ENCODE measurements around the gene TPM2. TPM values are rescaled to one million over a fixed set of nuclear protein-coding genes. Genes with fewer than 3 reads are reported as not detected.
"Not testable (repeated sequence)": the region's sequence is repeated elsewhere in the genome, so short reads cannot be mapped to it uniquely, and the experiment has no call there.

Gene TPM2
- total and polyA plus RNA-seq, 2 experiments from 2014 or later, result 645 to 1,591 TPM

DNA sequence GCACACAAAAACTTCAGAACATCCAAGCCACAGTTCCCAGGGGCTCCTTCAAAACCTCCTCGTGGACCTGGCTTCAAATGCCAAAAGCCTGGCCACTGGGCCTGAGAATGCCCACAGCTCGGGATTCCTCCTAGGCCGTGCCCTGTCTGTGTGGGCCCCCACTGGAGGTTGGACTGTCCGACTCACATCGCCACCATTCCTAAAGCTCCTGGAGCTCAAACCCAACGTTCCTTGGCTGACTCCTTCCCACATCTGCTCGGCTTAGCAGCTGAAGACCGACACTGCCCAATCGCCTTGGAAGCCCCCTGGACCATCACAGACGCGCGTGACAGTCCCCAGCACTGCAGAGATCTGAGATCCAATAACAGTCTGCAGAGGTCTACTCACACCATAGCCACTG, 46.7 kb downstream of the TPM2 start:
- H3K4me3 ChIP-seq, result no peak overlapping the region
- TF ChIP-seq, protein P1, sequence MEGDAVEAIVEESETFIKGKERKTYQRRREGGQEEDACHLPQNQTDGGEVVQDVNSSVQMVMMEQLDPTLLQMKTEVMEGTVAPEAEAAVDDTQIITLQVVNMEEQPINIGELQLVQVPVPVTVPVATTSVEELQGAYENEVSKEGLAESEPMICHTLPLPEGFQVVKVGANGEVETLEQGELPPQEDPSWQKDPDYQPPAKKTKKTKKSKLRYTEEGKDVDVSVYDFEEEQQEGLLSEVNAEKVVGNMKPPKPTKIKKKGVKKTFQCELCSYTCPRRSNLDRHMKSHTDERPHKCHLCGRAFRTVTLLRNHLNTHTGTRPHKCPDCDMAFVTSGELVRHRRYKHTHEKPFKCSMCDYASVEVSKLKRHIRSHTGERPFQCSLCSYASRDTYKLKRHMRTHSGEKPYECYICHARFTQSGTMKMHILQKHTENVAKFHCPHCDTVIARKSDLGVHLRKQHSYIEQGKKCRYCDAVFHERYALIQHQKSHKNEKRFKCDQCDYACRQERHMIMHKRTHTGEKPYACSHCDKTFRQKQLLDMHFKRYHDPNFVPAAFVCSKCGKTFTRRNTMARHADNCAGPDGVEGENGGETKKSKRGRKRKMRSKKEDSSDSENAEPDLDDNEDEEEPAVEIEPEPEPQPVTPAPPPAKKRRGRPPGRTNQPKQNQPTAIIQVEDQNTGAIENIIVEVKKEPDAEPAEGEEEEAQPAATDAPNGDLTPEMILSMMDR (IDR thresholded peaks at IDR 0.05; ENCODE audit: low read depth, low read length), result no peak
- no peaks in the 10 kb centered on the region for H3K9me3 ChIP-seq (ENCODE audit: low read depth)
- no peaks in the 10 kb centered on the region for H3K27me3 ChIP-seq
- H3K36me3 ChIP-seq, result no peaks in the 10 kb centered on the region
- no peak for DNase-seq (ENCODE audit: low read depth in 1 of 2, low spot score in 1 of 2)
- peaks cover 9% of the 10 kb centered on the region for H3K4me1 ChIP-seq (ENCODE audit: low read depth)
- H3K27ac ChIP-seq, result no peak overlapping the region

DNA sequence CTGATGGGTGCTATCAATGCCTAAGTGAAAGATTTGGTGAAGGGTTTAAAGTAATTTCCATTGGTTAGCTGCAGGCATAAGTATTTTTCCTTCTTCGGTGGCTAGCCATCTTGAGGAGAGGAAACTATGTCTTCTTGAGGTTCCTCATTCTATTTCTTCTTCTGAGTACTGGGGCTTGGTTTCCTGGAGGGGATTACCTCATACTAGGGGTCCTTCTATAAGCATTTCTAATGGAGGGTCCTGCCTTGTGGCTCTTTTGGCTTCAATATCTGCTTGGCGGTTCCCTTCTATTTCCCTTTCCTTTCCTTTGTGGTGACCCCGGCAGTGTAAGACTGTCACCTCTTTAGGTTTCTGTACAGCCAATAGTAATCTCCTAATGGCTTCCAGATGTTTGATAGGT, 48.2 kb downstream of the TPM2 start:
- not testable (repeated sequence) for H3K4me1 ChIP-seq (ENCODE audit: low read depth); DNase-seq (ENCODE audit: low read depth in 1 of 2, low spot score in 1 of 2); H3K27me3 ChIP-seq; H3K9me3 ChIP-seq (ENCODE audit: low read depth); H3K36me3 ChIP-seq; H3K27ac ChIP-seq; H3K4me3 ChIP-seq

DNA sequence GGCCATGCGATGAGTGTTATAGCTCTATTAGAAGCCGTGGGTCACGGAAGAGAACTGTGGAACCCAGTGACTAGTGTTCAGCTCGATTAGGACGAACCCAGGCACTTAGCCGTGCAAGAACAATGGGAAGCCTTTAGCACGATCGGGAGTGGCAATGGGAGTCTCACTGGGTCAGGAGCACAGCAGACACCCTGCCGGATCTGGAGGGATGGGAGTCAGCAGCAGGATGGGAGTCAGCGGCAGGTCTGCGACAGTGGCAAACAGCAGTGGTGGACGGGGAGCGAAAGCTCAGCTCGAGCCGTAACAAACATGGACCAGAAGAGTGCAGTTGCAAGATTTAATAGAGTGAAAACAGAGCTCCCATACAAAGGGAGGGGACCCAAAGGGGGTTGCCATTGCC, 49.3 kb downstream of the TPM2 start:
- H3K9me3 ChIP-seq (ENCODE audit: low read depth); H3K4me3 ChIP-seq; H3K27ac ChIP-seq; DNase-seq (ENCODE audit: low read depth in 1 of 2, low spot score in 1 of 2); H3K27me3 ChIP-seq; H3K4me1 ChIP-seq (ENCODE audit: low read depth); H3K36me3 ChIP-seq: not testable (repeated sequence)

DNA sequence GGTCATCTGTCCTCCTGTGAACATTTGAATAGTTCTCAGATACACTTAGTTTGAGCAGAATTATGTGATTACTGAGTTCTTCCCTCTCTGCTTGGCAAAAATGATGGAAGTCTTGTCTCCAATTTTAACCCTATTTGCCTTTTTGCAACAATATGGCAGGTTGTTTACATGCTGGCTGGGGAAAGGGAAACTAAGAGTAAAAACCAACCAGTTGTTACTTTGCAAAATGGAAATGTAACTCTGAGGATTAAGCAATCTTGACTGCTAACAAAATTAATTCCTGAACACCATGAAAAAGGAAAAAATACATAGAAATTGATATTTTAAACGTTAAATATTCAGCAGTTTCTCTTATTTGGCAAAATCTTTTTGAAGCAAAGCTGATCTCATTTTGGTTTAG, 50.1 kb downstream of the TPM2 start:
- Histone ChIP-seq H3K27me3 (no peaks in the 10 kb centered on the region), H3K4me1 (ENCODE audit: low read depth) (peaks cover 9% of the 10 kb centered on the region), H3K27ac (no peak overlapping the region), H3K4me3 (no peak overlapping the region), H3K36me3 (no peaks in the 10 kb centered on the region), H3K9me3 (ENCODE audit: low read depth) (no peaks in the 10 kb centered on the region)
- TF ChIP-seq, protein P1 (IDR thresholded peaks at IDR 0.05; ENCODE audit: low read depth, low read length), result no peak
- no peak for DNase-seq (ENCODE audit: low read depth in 1 of 2, low spot score in 1 of 2)

DNA sequence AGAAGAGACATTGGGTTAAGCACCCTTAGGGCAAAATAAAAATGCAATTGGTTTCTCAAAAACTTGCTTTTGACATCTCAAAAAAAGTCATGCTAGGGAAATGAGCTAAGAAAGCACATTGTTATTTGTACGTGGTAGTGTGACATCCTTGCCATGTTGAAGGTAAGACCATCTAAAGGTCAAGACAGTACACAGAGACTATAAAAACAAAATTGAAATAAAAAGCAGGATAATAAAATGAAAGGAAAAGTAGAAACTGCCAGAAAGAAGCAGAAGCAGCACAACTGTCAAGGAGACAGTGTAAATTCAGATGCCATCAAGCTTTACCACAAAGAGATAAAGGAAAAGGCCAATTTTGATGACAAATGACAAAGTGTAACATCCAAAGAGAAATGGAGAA, 50.5 kb downstream of the TPM2 start:
- not testable (repeated sequence) for H3K9me3 ChIP-seq (ENCODE audit: low read depth); H3K27me3 ChIP-seq; H3K27ac ChIP-seq; DNase-seq (ENCODE audit: low read depth in 1 of 2, low spot score in 1 of 2); H3K36me3 ChIP-seq; H3K4me3 ChIP-seq; H3K4me1 ChIP-seq (ENCODE audit: low read depth)

DNA sequence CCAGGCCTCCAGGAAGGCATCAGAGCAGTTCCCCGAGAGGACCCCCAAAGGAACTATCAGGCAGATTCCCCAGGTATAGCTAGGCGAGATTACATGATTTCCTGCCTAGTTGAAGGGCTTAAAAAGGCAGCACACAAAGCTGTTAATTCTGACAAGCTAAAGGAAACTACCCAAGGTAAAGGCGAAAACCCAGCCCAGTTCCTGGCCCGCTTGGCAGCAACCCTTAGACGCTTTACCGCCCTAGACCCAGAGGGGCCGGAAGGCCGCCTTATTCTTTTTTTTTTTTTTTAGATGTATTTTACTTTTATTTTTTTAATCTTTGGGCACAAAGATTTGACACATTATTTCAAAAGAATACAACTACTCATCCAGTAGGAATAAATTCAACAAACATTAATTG, 51.0 kb downstream of the TPM2 start:
- DNase-seq (ENCODE audit: low read depth in 1 of 2, low spot score in 1 of 2); H3K9me3 ChIP-seq (ENCODE audit: low read depth); H3K4me3 ChIP-seq; H3K4me1 ChIP-seq (ENCODE audit: low read depth); H3K36me3 ChIP-seq; H3K27me3 ChIP-seq; H3K27ac ChIP-seq: not testable (repeated sequence)

DNA sequence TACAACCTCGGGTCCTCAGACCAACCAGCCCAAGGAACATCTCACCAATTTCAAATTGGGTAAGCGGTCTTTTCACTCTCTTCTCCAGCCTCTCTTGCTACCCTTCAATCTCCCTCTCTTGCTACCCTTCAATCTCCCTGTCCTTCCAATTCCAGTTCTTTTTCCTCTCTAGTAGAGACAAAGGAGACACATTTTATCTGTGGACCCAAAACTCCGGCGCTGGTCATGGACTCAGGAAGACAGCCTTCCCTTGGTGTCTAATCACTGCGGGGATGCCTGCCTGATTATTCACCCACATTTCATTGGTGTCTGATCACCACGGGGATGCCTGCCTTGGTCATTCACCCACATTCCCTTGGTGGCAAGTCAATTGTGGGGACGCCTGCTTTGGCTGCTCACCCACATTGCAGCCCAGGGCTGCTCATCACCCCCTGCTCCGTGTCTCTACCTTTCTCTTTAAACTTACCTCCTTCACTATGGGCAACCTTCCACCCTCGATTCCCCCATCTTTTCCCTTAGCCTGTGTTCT, 52.2 kb downstream of the TPM2 start:
- not testable (repeated sequence) for H3K27ac ChIP-seq; H3K27me3 ChIP-seq; H3K4me3 ChIP-seq; DNase-seq (ENCODE audit: low read depth in 1 of 2, low spot score in 1 of 2); H3K4me1 ChIP-seq (ENCODE audit: low read depth); H3K36me3 ChIP-seq; H3K9me3 ChIP-seq (ENCODE audit: low read depth)

DNA sequence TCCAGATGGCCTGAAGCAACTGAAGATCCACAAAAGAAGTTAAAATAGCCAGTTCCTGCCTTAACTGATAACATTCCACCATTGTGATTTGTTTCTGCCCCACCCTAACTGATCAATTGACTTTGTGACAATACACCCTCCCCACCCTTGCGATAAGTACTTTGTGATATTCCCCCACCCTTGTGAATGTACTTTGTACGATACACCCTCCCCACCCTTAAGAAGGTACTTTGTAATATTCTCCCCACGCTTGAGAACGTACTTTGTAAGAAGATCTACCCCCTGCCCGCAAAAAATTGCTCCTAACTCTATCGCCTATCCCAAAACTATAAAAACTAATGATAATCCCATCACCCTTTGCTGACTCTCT, 52.9 kb downstream of the TPM2 start:
- H3K9me3 ChIP-seq (ENCODE audit: low read depth); H3K4me3 ChIP-seq; H3K36me3 ChIP-seq; DNase-seq (ENCODE audit: low read depth in 1 of 2, low spot score in 1 of 2); H3K27me3 ChIP-seq; H3K4me1 ChIP-seq (ENCODE audit: low read depth); H3K27ac ChIP-seq: not testable (repeated sequence)

DNA sequence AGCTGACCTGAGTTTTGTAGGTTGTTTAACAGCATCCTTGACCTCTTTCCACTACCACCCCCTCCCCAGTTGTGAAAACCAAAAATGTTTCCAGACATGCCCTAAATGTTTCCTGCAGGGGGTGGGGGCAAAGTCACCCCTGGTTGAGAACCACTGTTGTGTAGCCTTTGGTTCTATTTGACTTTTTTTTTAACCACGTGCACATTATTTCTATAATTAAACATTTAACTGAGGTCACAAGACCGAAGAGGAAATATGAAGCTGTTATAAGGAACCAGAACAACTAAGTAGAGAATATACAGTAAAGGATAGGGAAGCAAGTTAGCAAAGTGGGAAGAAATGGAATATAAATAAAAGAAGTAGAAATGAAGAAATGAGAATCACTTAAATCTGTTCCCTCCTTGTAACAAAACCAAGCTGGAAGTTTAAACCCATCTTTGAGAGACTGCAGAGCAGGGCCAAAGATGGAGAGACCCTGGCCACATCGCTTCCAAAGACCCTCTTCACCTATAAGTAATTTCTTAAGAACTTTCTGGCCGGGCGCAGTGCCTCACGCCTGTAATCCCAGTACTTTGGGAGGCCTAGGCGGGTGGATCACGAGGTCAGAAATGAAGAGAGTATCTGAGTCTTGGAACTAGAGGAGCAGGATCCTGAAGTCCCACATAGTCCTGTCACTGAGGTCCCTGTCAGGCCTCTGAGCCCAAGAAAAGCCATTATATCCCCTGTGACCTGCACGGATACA, 53.4 kb downstream of the TPM2 start:
- Histone ChIP-seq H3K27me3 (no peaks in the 10 kb centered on the region), H3K4me3 (no peak overlapping the region), H3K27ac (no peak overlapping the region), H3K36me3 (no peaks in the 10 kb centered on the region), H3K9me3 (ENCODE audit: low read depth) (no peaks in the 10 kb centered on the region), H3K4me1 (ENCODE audit: low read depth) (peaks cover 9% of the 10 kb centered on the region)
- no peak for DNase-seq (ENCODE audit: low read depth in 1 of 2, low spot score in 1 of 2)
- TF ChIP-seq, protein P1 (IDR thresholded peaks at IDR 0.05; ENCODE audit: low read depth, low read length), result no peak
